Measurements from ENCODE around the gene DNAJC3.

Gene DNAJC3

DNA sequence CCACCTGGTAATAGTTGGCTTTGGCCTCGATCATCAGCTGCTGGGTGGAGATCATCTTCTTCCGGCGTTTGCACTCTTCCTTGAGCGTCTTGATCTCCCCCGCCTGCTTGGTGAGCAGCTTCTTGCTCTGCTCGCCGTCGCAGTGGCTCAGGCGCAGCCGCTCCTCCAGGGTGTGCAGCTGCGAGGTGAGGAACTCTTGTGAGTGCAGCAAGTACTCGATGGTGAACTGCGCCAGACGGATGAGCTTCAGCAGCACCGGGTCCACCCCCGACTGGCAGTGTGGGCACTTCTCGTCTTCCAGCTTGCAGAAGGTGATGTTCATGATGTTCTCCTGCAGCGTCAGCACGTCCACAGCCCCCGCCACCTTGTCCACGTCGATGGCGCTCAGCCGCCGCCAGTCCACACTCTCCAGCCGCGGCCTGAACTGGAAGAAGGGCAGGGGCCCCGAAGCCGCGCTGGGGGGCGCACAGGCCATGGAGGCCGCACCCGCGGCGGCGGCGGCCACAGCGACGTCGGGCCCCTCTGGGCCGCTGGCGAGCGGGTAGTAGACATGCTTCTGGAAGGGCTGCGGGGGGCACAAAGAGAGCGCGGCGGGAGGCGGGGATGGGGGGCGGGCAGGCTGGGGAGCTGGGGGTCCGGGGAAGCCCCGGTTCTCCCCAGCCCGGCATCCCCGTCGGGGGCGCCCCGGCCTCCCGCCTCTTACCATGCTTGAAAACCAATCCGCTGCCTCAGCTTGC lies 35.5 kb upstream of the DNAJC3 start:
- TF ChIP-seq, protein P1, sequence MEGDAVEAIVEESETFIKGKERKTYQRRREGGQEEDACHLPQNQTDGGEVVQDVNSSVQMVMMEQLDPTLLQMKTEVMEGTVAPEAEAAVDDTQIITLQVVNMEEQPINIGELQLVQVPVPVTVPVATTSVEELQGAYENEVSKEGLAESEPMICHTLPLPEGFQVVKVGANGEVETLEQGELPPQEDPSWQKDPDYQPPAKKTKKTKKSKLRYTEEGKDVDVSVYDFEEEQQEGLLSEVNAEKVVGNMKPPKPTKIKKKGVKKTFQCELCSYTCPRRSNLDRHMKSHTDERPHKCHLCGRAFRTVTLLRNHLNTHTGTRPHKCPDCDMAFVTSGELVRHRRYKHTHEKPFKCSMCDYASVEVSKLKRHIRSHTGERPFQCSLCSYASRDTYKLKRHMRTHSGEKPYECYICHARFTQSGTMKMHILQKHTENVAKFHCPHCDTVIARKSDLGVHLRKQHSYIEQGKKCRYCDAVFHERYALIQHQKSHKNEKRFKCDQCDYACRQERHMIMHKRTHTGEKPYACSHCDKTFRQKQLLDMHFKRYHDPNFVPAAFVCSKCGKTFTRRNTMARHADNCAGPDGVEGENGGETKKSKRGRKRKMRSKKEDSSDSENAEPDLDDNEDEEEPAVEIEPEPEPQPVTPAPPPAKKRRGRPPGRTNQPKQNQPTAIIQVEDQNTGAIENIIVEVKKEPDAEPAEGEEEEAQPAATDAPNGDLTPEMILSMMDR (conservative IDR thresholded peaks at IDR 0.05; ENCODE audit: low read depth, low read length) = no peak
- DNase-seq (ENCODE audit: low read depth) = no peak
- H3K4me3 ChIP-seq (ENCODE audit: low read depth, low read length) = peak overlapping the region; percentile 77

DNA sequence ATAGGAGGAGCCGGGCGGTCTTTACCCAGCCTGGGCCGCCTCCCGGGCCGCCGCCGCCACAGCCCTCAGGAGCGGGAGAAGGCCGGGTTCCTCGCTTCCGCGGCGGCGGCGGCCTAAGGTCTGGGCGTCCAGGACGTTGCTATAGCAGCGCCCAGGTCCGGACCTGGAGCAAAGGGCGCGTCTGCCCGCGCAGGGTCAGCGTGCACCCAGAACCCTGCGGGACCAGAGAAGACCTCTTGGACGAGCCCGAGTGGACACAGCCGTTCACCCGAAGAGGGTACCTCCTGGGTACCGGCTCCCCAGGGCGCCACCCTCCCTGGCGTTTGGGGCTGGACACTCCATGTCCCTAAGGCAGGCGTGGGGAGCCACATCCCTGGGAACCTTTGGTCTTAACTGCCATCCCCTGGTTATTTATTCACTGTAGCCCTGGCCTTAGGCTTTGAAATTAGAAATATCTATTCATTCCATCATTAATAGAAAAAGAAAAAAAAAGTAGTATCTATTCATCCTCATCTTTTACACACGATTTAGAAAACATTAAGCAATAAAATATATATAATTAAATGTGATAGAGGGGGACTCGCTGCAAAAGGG lies 34.8 kb upstream of the DNAJC3 start:
- peak; percentile 68 for DNase-seq (ENCODE audit: low read depth)
- TF ChIP-seq, protein P1 (conservative IDR thresholded peaks at IDR 0.05; ENCODE audit: low read depth, low read length) = no peak
- H3K4me3 ChIP-seq (ENCODE audit: low read depth, low read length) = peak overlapping the region; percentile 77

DNA sequence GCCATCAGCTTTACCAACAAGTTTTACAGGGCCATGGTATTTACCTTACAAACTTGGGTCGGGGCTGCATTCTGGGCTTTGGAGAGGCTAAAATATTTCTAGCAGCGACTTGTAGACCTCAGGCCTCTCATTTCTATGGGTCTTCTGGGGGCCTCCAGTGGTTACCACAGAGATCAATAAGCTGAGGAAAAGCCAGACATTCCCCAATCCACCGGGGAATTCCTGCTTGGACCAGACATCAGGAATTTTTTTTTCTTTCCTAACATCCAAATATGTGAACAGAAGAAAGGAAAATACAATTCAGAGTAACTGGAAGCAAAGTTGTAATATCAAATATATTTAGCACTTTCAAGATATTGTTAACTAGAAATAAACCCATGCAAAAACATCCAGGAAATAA lies 33.9 kb upstream of the DNAJC3 start:
- DNase-seq (ENCODE audit: low read depth) = no peak
- TF ChIP-seq, protein P1 (conservative IDR thresholded peaks at IDR 0.05; ENCODE audit: low read depth, low read length) = no peak
- H3K4me3 ChIP-seq (ENCODE audit: low read depth, low read length) = peak overlapping the region; percentile 77

DNA sequence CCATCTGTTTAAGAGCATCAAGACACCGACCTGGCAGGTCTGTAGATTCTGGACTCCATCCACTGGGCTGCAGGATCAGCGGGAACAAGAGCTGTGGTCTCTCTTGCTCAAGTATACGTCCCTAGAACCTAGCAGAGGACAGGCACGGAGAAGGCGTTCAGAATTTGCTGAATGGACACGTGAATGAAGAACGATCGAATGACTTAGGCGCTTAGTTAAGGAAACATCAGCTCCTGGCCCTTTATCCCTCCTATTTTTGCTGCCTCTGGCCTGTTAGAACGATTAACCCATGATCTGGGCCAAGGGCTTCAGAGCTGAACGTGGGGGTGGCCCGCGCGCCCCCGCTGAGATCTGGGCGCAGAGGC lies 33.4 kb upstream of the DNAJC3 start:
- H3K4me3 ChIP-seq (ENCODE audit: low read depth, low read length) = peak overlapping the region; percentile 77
- peak; percentile 63 for DNase-seq (ENCODE audit: low read depth)
- TF ChIP-seq, protein P1 (conservative IDR thresholded peaks at IDR 0.05; ENCODE audit: low read depth, low read length) = no peak

DNA sequence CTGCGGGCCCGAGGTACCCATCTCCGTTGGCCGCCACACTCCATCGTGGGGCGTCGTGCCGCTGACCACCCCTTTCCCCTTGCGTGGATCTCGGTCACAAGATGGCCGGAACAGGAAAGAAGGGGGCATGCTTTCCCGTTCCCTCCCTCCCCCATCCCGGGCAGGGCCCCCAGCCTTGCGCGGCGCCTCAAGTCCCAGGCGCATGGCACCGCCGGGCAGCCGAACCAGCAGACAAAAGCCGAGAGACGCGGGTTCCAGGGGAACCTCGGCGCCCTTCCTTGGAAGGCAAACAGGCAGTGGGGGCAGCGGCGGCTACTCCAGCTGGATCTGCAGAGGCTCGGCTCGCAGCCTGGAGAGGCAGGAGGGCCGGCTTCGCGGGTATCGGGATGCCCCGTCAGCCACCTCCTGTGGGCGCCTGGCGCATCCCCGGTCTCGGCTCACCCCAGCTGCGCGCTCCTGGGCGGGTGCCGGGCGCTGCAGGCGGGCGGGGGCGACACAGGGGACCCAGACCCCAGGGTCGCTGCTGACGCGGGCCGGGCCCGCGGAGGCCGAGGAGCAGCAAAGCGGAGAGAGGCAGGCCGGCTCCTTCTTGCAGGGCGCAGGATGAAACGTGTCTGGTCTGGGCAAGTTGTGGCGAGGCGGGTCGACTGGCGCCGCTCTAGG lies 32.9 kb upstream of the DNAJC3 start:
- TF ChIP-seq, protein P1 (conservative IDR thresholded peaks at IDR 0.05; ENCODE audit: low read depth, low read length) = no peak
- peak; percentile 39 for DNase-seq (ENCODE audit: low read depth)
- H3K4me3 ChIP-seq (ENCODE audit: low read depth, low read length) = peak overlapping the region; percentile 77

DNA sequence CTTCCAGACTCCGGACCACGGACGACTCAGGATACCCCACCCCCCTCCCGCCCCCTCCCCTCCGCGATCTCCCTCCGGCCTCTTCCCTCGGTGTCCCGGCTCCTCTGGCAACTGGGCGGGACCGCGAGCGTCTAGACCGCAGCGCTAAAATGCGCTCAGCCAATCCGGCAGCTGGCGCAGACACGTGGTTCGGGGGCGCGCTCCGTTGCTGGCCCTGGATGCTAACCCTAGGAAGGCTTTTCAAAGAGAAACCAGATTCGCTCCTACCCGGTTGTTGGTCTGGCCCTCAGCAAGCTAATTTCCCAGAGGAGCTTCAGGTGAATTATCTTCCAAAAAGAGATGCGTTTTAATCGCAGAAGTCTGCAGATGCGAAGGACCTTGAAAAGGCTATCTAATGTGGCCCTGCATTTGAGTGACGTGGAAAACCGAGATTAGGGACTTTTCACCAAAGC lies 32.3 kb upstream of the DNAJC3 start, which contains the start of gene DZIP1:
TSS of gene DZIP1 (minus strand) at position 106 of the 452 bp plus-strand sequence. CDS start 2,677 bp downstream, outside the sequence.
- H3K4me3 ChIP-seq (ENCODE audit: low read depth, low read length) = peak within 1 kb of the TSS; percentile 77
- DNase-seq (ENCODE audit: low read depth) = peak; percentile 89
- TF ChIP-seq, protein P1 (conservative IDR thresholded peaks at IDR 0.05; ENCODE audit: low read depth, low read length) = no peak

Measured in choroid plexus epithelial cell (primary cell).